SK-N-DZ (cell line): ENCODE measurements around the gene WDR93.
"Not testable (repeated sequence)": the region's sequence is repeated elsewhere in the genome, so short reads cannot be mapped to it uniquely, and the experiment has no call there.

Experiments used
- DNase-seq: peaks from one replicate; pipeline ENCODE4 v3.0.0-alpha.2; 2015; ENCODE audit warnings: low spot score

Gene WDR93

DNA sequence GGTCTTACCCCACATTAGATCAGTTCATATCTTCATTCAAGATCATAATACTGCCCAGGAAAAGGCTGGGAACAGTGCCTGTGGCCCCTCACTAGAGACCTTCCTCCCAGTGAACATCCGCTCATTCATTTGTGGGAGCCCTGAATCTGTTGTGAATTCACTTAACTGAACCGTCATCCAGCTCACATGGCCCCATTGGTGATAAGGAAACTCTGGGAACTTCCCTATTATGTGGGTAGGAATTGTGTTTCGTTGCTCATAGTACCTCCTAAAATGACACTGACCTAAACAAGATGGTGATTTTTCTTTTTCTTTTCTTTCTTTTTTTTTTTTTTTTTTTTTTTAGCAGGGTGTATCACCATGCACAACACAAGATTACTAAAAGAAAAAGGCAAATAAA lies 78.8 kb downstream of the WDR93 start:
- DNase-seq, result no peak

DNA sequence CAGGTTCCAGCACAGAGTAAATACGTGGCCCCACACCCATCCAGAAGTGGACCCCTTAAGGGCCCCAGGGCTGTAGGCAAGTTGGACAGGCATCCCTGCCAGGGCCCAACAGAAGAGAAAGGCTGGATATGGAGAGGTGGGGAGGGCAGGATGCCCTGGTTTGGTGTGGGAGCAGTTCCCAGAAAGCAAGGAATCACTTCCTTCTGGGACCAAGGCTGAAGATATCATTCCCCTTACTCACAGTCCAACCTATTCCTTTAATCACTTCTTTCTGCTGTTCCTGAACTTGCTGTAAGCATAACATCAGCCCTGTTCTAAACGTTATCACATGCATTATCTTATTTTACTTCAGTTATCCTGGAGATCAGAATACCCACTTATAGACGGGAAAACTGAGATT lies 79.4 kb downstream of the WDR93 start:
- DNase-seq, result no peak

DNA sequence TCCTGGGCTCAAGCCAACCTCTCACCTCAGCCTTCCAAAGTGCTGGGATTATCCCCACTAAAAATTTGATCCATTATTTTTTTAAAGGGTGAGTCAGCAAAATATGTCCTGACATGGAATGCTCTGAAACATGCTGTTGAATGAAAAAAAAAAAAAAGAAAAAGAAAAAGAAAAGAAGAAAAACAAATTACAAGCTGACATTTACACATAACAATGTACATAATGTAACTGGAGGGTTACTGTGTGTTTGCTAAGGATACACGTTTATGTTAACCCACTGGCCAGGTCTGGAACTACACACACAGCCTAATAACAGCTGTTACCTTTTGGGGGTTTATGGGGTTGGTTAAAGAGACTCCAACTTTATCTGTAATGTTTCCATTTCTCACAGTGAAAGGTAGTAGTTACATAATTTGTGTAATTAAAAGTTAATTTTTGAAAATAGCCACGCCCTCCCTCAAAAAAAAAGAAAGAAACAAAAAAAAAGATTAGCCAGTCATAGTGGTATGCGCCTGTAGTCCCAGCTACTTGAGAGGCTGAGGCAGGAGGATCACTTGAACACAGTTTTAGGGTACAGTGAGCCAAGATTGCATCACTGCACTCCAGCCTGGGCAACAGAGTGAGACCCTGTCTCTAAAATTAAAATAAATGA lies 82.4 kb downstream of the WDR93 start:
- DNase-seq, result no peak

DNA sequence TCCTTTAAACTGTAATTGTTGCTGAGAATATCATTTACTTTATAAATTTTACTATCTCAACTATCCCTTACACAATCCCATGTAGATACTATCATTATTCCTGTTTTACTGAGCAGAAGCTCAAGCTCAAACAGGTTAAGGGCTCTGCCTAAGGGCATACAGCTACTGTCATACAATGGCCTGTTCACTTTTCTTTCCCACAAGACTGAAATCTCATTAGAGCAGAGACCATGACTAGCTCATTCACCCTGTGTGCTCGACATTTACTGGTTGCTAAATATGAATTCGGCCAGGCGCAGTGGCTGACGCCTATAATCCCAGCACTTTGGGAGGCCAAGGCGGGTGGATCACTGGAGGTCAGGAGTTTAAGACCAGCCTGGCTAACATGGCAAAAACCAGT lies 83.9 kb downstream of the WDR93 start:
- DNase-seq, result no peak

DNA sequence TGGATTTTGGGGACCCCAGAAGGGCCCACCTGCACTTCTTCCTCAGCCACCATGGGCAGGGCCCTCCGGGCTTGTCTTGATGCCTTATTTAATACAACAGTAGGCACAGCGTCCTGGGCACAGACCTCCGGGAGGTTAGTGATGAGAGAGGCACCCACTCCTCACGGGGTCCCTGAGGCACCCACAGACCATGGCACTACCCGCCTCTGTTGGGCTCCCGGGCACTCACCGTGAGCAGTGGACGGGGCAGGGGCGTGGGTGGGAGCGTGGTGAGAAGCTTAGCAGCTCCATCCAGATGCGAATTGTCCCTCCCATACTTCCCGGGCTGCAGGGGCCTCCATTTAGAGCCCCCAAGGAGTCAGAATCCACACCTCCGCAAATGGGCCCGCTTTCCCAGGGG lies 85.2 kb downstream of the WDR93 start:
- no peak for DNase-seq

DNA sequence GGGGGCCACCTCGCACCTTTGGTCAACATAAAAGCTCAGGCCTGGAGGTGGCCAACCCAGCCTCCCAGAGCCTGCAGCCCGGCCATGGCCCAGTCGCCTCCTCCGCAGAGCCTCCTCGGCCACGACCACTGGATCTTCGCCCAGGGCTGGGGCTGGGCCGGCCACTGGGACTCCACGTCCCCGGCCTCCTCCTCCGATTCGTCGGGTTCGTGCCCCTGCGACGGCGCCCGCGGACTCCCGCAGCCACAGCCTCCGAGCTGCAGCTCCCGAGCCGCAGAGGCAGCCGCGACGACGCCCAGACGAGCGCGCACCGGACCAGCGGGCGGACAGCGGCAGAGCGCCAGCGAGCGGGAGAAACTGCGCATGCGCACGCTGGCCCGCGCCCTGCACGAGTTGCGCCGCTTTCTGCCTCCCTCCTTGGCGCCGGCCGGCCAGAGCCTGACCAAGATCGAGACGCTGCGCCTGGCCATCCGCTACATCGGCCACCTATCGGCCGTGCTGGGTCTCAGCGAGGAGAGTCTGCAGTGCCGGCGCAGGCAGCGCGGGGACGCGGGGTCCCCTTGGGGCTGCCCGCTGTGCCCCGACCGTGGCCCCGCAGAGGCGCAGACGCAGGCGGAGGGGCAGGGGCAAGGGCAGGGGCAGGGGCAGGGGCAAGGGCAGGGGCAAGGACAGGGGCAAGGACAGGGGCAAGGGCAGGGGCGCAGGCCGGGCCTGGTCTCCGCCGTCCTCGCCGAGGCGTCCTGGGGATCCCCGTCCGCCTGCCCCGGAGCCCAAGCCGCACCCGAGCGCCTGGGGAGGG lies 85.9 kb downstream of the WDR93 start, which contains the start of gene MESP2:
Gene MESP2, plus strand, starts transcription at position 59 of the 799 bp plus-strand sequence. Its CDS starts 26 bp downstream, at position 85.
- peak; percentile 84 for DNase-seq

DNA sequence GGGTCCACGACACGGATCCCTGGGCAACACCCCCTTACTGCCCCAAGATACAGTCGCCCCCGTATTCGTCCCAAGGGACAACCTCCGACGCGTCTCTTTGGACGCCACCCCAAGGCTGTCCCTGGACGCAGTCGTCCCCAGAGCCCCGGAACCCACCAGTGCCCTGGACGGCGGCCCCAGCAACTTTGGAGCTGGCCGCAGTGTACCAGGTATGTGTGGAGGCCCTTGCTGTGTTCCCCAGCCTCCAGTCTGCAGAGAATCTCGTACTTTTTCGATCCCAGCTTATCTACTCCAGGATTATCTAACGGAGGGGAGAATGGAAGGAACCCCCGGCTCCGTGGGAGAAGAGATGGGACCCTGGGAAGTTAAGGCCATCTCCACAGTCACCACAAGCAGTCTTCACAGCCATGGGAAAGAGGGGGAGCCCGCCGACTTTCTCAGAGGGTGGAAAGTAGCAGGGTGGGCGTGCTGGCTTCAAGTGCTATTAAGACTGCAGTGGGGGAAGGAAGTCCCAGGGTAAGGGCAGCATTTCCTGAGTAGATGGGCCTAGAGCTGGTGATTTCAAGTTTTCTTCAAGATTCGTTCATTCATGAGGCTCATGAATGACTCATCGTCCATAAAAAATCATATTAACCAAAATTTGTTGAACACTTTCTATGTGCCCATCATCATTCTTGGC lies 86.6 kb downstream of the WDR93 start:
- no peak for DNase-seq

DNA sequence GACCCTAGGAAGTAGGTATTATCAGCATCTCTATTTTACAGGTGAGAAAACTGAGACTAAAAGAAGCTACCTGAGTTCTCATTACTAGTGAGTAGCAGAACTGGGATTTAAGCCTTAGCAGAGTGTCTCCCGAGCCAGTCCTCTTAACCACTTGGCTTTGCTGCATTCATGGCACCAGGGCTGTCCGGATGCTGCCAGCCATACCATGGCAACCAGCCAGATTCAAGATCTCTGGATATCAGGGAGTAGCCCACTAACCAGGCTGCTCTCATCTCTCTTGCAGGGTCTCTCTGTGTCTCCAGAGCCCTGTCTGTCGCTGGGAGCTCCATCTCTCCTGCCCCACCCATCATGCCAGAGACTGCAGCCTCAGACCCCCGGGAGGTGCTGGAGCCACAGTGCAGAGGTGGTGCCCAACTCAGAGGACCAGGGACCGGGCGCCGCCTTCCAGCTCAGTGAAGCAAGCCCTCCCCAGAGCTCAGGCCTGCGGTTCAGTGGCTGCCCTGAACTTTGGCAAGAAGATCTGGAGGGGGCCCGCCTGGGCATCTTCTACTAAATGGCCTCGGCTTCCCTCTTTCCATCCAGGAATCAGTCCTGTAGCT lies 87.3 kb downstream of the WDR93 start:
- DNase-seq, result no peak

DNA sequence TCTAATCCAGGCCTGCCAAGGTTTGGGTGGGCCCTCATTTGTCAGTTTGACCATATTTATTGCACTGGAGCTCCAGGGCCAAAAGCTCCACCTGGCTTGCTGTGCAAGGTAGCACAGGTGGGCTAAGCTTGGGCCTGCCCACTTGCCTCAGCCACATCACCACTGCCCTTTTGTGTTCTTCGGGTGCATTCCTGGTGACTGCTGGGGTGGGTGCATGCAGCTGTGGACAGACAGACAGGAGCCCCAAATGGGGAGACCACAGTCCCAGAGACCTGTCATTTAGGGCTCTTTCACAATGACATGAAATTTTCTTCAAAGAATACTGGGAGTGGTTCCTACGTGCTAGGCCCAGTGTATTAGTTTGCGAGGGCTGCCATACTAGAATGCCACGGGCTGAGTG lies 88.2 kb downstream of the WDR93 start:
- no peak for DNase-seq

DNA sequence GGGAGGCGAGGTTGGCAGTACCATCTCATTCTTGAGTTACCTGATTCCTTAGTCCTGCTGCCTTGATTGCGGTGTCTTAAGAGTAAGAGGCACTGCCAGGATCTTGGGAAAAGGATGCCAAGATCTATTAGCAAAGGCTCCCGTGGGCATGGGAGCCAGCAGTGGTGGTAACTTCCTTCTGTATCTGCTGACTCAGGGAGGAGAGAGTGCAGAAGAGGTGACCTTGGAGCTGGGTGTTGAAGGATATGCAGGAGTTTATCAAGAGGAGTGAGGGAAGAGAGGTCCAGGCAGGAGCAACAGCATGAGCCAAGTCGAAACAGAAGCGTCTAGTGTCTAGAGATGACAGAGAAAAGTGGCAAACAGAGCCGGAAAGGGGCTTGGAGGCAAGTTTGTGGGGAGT lies 90.0 kb downstream of the WDR93 start:
- no peak for DNase-seq

DNA sequence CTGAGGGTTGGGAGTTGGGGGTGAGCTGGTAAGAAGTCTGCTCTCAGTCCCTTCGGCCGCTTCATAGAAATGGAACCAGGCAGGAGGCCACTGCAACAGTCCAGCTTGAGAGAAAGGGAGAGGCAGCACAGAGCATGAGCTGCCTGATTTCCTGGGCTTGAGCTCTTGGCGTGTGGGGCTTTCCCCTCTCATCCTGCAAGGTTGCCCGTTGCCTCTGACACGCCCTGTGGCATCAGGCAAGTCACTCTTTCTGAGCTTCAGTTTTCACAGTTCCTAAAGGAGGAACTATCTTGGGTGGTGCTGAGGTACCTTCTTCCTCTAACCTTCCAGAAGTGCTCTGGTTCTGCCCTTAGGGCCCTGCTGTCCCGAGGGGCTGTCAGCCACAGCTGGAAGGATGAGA lies 90.4 kb downstream of the WDR93 start:
- no peak for DNase-seq

DNA sequence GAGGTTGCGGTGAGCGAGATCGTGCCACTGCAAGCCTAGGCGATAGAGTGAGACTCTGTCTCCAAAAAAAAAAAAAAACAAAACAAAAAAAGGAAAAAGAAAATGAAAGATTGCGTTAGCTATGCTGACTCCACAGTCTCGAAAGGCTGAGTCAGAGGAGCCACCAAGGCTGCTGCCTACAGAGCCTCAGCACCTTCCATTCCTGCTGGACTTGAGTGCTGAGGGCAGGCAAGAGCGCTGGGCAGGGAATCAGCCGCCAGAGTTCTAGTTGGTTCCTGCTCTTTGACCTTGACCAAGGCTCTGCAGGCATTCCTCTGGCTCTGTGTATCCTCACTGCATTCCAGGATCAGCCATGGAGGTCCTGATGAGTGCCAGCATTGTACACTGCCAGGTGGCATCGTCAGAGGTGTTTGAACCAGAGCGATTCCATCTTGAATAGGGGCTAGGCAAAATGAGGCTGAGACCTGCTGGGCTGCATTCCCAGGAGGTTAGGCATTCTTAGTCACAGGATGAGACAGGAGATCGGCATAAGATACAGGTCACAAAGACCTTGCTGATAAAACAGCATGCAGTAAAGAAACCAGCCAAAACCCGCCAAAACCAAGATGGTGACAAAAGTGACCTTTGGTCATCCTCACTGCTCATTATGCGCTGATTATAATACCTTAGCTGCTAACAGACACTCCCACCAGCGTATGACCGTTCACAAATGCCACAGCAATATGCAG lies 91.4 kb downstream of the WDR93 start:
- DNase-seq, result no peak

DNA sequence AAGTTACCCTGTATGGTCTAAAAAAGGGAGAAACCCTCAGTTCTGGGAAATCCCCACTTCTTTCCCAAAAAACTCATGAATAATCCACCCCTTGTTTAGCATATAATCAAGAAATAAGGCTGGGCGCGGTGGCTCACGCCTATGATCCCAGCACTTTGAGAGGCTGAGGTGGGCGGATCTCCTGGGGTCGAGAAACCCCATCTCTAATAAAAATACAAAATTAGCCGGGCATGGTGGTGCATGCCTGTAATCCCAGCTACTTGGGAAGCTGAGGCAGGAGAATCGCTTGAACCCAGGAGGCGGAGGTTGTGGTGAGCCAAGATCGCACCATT lies 92.0 kb downstream of the WDR93 start:
- not testable (repeated sequence) for DNase-seq

DNA sequence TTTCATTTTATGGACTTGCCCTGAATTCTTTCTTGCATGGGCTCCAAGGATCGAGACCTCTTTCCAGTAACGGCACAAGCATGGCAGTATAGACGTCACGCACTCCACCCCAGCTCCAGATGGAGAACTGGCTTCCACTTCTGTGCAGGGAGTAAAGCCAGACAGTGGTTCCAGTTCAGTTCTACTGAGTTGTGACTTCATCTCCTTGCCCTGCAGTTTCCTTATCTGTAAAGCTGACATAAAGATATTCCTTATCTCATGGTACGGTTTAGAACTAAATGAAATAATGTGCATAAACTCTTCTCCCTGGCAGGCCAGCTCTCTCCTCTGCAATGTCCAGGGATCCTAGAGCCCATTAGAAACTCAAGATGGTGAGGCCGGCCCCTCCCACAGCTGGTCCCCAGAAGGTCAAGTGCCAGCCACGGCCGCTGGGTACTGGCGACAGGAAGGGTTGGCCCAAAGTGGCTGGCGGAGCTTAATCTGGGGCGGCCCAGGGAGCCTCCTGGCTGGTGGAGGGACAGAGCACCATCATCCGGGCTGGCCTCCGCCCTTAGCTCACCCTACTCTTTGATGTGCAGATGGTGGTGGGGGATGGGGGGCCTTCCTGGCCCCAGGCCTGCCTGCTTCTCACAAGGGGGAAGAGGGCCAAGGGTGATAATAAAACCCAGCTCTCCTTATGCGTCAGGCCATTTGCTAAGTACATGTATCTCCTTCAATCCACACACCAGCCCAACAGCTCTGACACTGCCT lies 92.7 kb downstream of the WDR93 start:
- DNase-seq, result no peak

DNA sequence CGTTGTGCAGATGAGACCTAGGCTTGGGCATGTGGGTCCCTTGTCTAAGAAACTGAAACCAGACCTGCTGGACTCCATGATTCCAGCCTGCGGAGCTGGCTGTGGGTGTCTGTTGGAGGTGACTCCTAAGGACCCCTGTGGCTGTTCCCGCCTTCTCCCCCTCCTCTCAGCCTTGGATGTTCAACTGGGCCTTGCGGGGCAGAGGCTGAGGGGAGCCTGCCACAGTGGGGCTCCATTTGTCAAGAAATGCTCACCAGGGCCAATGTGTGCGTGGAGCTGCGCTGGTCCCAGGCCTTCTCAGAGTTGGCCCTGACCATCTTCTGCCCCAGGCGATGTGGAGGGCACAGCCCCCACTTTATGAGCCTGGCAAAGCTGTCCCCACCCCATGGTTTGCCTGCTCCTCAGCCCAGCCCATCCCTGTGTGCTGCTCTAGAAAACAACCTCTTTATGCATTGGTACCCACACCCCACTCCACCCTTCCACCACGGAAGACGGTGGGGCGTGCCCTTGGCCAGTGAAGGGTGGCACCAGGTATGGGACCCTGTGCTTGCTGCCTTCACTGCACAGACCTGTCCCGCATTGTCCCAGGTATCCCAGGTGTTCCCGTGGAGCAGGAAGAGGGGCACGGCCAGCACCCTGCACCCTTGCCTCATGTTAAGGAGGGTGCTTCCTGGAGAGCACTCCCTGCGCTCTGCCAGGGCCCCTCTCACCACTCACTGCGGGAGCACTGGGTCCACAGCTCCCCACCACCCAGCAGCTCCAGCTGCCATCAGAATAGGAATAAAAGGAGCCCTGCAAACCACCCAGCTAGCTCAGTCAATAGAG lies 93.5 kb downstream of the WDR93 start:
- DNase-seq, result no peak

DNA sequence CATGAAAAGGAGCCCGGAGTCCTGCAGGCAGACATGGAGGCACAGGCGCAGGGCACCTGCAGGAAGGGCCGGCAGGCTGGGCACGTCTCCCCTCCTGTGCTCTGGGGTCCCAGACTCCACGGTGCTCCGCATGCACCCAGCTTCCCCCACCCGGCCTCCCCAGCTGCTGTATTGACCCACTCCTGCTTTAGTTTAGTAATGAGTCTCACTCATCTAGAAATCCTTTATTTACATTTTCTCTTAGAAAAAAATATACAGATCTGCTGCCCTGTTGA lies 94.0 kb downstream of the WDR93 start:
- DNase-seq, result no peak

DNA sequence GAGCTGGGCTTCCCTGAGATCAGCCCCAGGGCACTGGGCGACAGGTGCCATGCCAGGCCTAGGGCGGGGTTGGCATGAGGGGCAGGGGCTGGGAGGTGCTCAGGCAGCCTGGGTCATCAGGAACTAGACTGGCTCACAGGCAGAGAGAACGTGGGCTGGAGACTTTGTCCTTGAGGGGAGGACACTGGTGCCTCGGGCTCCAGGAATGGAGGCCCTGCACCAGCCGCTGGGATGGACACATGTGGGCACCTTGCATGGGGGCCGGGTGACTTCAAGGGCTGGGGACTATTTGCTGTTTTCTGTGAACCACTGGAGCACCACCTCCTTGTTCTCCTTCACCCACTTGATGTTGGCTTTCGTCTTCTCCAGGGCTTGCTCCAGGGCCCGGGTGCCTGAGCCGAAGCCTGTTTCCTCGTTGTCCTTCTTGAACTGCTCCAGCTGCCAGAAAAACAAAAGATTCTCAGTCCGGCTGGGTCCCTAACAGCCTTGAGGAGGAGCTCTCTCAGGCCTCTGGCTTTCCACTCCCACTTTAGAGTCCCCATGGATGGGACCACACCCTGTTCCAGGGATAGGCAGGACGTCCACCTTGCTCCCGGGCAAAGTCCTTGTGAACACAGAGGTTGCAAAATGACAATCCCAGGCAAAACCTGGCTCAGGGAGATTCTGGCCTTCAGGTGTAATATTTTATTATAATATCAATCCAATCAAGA lies 94.6 kb downstream of the WDR93 start:
- DNase-seq, result no peak

DNA sequence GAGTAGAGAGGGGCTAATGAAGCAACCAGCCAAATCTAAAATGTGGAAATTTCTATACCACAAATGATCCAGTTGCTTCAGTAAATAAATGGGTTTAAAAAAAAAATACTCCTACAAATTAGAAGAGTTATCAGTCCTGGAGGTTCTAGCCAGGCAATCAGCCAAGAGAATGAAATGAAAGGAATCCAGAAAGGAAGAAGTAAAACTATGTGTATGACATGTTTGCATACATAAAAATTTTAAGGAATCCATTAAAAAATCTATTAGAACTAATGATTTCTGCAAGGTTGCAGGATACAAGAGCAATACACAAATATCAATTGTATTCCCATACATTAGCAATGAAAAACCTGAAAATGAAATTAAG lies 95.1 kb downstream of the WDR93 start:
- no peak for DNase-seq

DNA sequence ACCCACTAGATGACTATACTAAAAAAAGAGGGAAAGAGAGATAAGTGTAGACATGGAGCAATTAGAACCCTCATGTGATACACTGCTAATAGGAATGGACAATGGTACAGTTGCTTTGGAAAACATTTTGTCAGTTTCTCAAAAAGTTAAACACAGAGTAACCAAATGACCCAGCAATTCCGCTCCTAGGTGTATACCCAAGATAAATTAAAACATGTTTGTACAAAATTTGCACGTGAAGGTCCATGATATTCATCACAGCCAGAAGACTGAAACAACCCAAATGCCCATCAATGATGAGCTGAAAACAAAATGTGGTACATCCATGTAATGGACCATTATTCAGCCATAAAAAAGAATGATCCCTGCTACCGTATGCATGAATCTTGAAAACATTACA lies 97.3 kb downstream of the WDR93 start:
- no peak for DNase-seq

DNA sequence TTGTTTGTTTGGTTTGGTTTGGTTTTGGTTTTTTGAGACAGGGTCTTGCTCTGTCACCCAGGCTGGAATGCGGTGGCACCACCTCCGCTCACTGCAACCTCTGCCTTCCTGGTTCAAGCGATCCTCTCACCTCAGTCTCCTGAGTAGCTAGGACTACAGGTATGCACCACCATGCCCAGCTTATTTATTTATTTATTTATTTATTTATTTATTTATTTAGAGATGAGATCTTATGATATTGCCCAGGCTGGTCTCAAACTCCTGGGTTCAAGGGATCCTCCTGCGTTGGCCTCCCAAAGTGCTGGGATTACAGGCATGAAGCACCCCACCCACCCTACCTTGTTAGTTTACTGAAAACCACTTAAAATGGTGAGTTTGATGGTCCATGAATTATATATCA lies 98.0 kb downstream of the WDR93 start:
- DNase-seq, result not testable (repeated sequence)
